GM23248 (cell line): ENCODE measurements around the gene FIGNL1. TPM values are rescaled to one million over a fixed set of nuclear protein-coding genes. Genes with fewer than 3 reads are reported as not detected.

ENCODE experiments used
- DNase-seq: peaks from one replicate; pipeline ENCODE4 v3.0.0-alpha.2; 2015
- H2AFZ ChIP-seq: fragments of 200-600 bp; sonication (generic); 2 replicates; pipeline ENCODE4 v1.6.1; 2016; ENCODE audit warnings: antibody characterized with exemption
- H3F3A ChIP-seq: fragments of 200-600 bp; sonication (generic); 2 replicates; pipeline ENCODE4 v1.6.1; 2016; ENCODE audit warnings: mild to moderate bottlenecking, antibody characterized with exemption, mixed run types; ENCODE audit not compliant: insufficient read depth
- H3K27ac ChIP-seq: fragments of 200-600 bp; sonication (generic); 2 replicates; pipeline ENCODE4 v1.5.1; 2016; ENCODE audit warnings: mild to moderate bottlenecking
- H3K27me3 ChIP-seq: fragments of 200-600 bp; sonication (generic); replicated peaks from 2 replicates; pipeline ENCODE4 v1.6.1; 2016; ENCODE audit warnings: mild to moderate bottlenecking; ENCODE audit not compliant: insufficient read depth
- H3K36me3 ChIP-seq: fragments of 200-600 bp; sonication (generic); 2 replicates; pipeline ENCODE4 v1.6.1; 2016; ENCODE audit warnings: low read depth, mild to moderate bottlenecking
- H3K4me1 ChIP-seq: fragments of 200-600 bp; sonication (generic); 2 replicates; pipeline ENCODE4 v1.6.1; 2016; ENCODE audit warnings: mild to moderate bottlenecking; ENCODE audit not compliant: insufficient read depth
- H3K4me2 ChIP-seq: fragments of 200-600 bp; sonication (generic); one replicate; pipeline ENCODE4 v1.6.1; 2016; ENCODE audit warnings: mild to moderate bottlenecking; ENCODE audit not compliant: unreplicated experiment
- H3K4me3 ChIP-seq: fragments of 200-600 bp; sonication (generic); 2 replicates; pipeline ENCODE4 v1.5.1; 2016; ENCODE audit warnings: mild to moderate bottlenecking
- H3K79me2 ChIP-seq: fragments of 200-600 bp; sonication (generic); 2 replicates; pipeline ENCODE4 v1.6.1; 2016; ENCODE audit warnings: mild to moderate bottlenecking; ENCODE audit not compliant: insufficient read depth
- H3K9ac ChIP-seq: fragments of 200-600 bp; sonication (generic); 2 replicates; pipeline ENCODE4 v1.6.1; 2016; ENCODE audit warnings: mild to moderate bottlenecking
- H3K9me2 ChIP-seq: fragments of 200-600 bp; sonication (generic); 2 replicates; pipeline ENCODE4 v1.6.1; 2016; ENCODE audit warnings: mixed run types, mild to moderate bottlenecking, moderate library complexity; ENCODE audit not compliant: insufficient read depth
- H3K9me3 ChIP-seq: fragments of 200-600 bp; sonication (generic); one replicate; pipeline ENCODE4 v1.6.1; 2017; ENCODE audit warnings: low read depth
- H4K20me1 ChIP-seq: fragments of 200-600 bp; sonication (generic); 2 replicates; pipeline ENCODE4 v1.6.0; 2016; ENCODE audit not compliant: insufficient read depth
- EZH2 ChIP-seq: fragments of 200-600 bp; sonication (generic); IDR thresholded peaks from 2 replicates; pipeline ENCODE4 v1.6.1; 2018; ENCODE audit warnings: antibody characterized with exemption, mild to moderate bottlenecking; ENCODE audit not compliant: insufficient read depth, poor library complexity, severe bottlenecking
- EZH2phosphoT487 ChIP-seq: fragments of 200-600 bp; sonication (generic); IDR thresholded peaks from 2 replicates; pipeline ENCODE4 v1.6.1; 2018; ENCODE audit warnings: antibody characterized with exemption, moderate library complexity, mild to moderate bottlenecking, low read depth; ENCODE audit not compliant: insufficient read depth
- WGBS, 2 experiments: methylation state at CpG; one replicate each; pipeline ENCODE4 v1.1.6; 2015 to 2017; ENCODE audit warnings: low lambda C conversion rate in 2 of 2, low coverage in 1 of 2; ENCODE audit errors: missing lambda C conversion rate in 2 of 2; 5-methylcytosine and 5-hydroxymethylcytosine counted together
- in situ Hi-C: fragments of 300-500 bp; cut with MboI; formaldehyde crosslinking; loops from 2 replicates; pipeline ENCODE4 v1.15.0; 2020
- polyA plus RNA-seq: library from polyadenylated mRNA; unstranded; fragments of >200 nt; fragmentation: Nextera tagmentation; extraction: Ambion mirVana; gene quantifications from 2 replicates; pipeline ENCODE4 v1.2.1, GENCODE V29; 2016
- total RNA-seq: library from RNA; depleted of rRNA; stranded (reverse); fragments of >200 nt; shearing (Covaris generic); gene quantifications from 2 replicates; pipeline ENCODE4 v1.2.3, GENCODE V29; 2014

FIGNL1 gene
- total and polyA plus RNA-seq, 2 experiments from 2014 or later: 8.4 to 20.2 TPM

DNA sequence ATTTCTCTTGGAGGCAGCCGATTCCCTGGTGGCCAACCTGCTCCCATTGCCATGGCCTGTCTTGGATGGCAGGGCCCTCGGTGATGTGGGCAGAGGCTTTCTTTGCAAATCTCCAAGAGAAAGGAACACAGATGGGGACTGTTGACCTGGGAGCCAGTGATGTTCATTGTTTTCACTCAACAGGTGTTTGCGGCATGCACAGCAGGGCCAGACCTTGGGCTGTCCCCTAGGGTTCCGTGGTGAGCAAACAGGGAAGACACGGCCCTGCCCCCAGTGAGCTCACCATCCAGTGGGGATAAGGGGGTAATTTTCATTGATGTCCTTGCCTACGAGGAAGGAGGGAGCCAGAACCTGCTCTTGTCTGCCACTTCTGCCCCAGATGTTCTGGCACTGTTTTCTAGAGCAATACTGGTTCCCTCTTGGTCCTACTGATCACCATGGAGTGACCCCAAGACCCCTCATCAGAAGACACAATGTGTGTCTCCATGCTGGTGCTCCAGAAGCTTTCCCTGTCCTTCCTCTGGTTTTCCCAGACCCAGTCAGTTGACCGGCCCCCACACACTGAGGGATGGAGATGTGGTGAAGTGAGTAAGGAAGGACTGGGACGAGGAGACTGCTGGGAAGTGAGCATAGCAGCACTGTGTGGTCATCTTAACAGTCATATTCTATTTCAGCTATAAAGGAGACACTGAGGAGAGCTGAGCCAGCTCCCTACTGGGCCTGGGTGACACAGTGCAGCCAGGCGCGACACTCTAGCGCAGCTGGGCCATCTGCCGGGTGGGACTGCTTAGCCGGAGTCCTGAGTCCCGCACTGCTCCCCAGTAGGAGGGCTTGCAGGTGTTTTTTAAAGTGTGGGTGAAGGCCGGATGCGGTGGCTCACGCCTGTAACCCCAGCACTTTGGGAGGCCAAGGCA lies 20.4 kb upstream of the FIGNL1 start:
- Histone ChIP-seq H3F3A (no peaks in the 10 kb centered on the region), H3K4me3 (no peak overlapping the region), H3K9me2 (no peaks in the 10 kb centered on the region), H3K9ac (no peak overlapping the region), H4K20me1 (no peaks in the 10 kb centered on the region), H3K9me3 (no peaks in the 10 kb centered on the region), H2AFZ (no peak overlapping the region), H3K79me2 (no peaks in the 10 kb centered on the region), H3K27ac (no peak overlapping the region), H3K4me1 (no peaks in the 10 kb centered on the region), H3K36me3 (no peaks in the 10 kb centered on the region), H3K27me3 (peaks cover 4% of the 10 kb centered on the region; the same call in 1 of the 2 replicates), H3K4me2 (no peak overlapping the region)
- TF ChIP-seq EZH2phosphoT487 (no peak), EZH2 (no peak)
- in situ Hi-C loops: loop anchor here (10.0 to 25.0 kb wide), 2 partner anchors 194 to 892 kb away; no protein-coding TSS in a partner anchor
- peak; percentile 13 for DNase-seq
- 90 to 92% methylated on average over 17 of the region's 17 CpGs for WGBS, 2 experiments

GRCh38 chr7:50469181-50469580 lies 19.0 kb upstream of the FIGNL1 start:
- DNase-seq: no peak
- H3K4me1 ChIP-seq: no peaks in the 10 kb centered on the region
- no peak overlapping the region for H3K4me3 ChIP-seq
- no peaks in the 10 kb centered on the region for H4K20me1 ChIP-seq
- no peak overlapping the region for H3K9ac ChIP-seq
- H3K9me3 ChIP-seq: no peaks in the 10 kb centered on the region
- no peaks in the 10 kb centered on the region for H3K36me3 ChIP-seq
- H3K27me3 ChIP-seq: peaks cover 4% of the 10 kb centered on the region; the same call in 1 of the 2 replicates
- no peak overlapping the region for H2AFZ ChIP-seq
- no peaks in the 10 kb centered on the region for H3F3A ChIP-seq
- TF ChIP-seq EZH2phosphoT487 (no peak), EZH2 (no peak)
- H3K79me2 ChIP-seq: no peaks in the 10 kb centered on the region
- 97 to 100% methylated on average over 3 to 4 of the region's 4 CpGs for WGBS, 2 experiments
- H3K27ac ChIP-seq: no peak overlapping the region
- in situ Hi-C loops: loop anchor here (10.0 to 25.0 kb wide), 2 partner anchors 676 to 893 kb away; no protein-coding TSS in a partner anchor
- H3K9me2 ChIP-seq: no peaks in the 10 kb centered on the region
- H3K4me2 ChIP-seq: no peak overlapping the region

- no peaks in the 10 kb centered on the region for H3K9me2 ChIP-seq
- in situ Hi-C loops: loop anchor here (10.0 to 25.0 kb wide), 2 partner anchors 677 to 894 kb away; no protein-coding TSS in a partner anchor
- no peaks in the 10 kb centered on the region for H3F3A ChIP-seq
- peak; percentile 83 for DNase-seq
- no peaks in the 10 kb centered on the region for H3K9me3 ChIP-seq
- TF ChIP-seq EZH2: no peak
- no peak for TF ChIP-seq EZH2phosphoT487
- H4K20me1 ChIP-seq: no peaks in the 10 kb centered on the region
- no peaks in the 10 kb centered on the region for H3K36me3 ChIP-seq
- H3K27ac ChIP-seq: no peak overlapping the region
- H3K4me2 ChIP-seq: peak overlapping the region; percentile 65
- H2AFZ ChIP-seq: peak overlapping the region; percentile 27; the same call in 1 of the 2 replicates
- no peak overlapping the region for H3K9ac ChIP-seq
- 0 out of 2 replicates have a peak overlapping the region, but pooled peaks have one; percentile 34 for H3K4me3 ChIP-seq
- no peaks in the 10 kb centered on the region for H3K79me2 ChIP-seq
- WGBS, 2 experiments: 8 to 9% methylated on average over 29 to 30 of the region's 30 CpGs
- no peaks in the 10 kb centered on the region for H3K4me1 ChIP-seq
- H3K27me3 ChIP-seq: peaks cover 4% of the 10 kb centered on the region; the same call in 1 of the 2 replicates
Observed at GRCh38 chr7:50467817-50468610, 17.9 kb upstream of the FIGNL1 start.
